IMR-90 (cell line): Measurements from ENCODE around the gene ELFN2. TPM values are rescaled to one million over a fixed set of nuclear protein-coding genes. Genes with fewer than 3 reads are reported as not detected.
A peak's percentile ranks its signal among the peaks of the same experiment; 100 is the strongest.

Source experiments
- ATAC-seq: fragments of 200-7000 bp; cut with Tn5 transposase; 2 replicates; pipeline ENCODE4 v1.9.1; 2020; ENCODE audit warnings: low read depth, mild to moderate bottlenecking, moderate library complexity
- BruUV-seq: library from RNA; stranded (reverse); fragments of 400-500 nt; replicated peaks from 2 replicates; lab custom pipeline; 2021; lab: Mats Ljungman, UMichigan
- CTCF ChIA-PET: fragments of 300-600 bp; formaldehyde crosslinking; extraction: SDS; loops from one replicate; lab custom pipeline; 2021; ENCODE audit warnings: antibody characterized with exemption; lab: Yijun Ruan, JAX
- POLR2A ChIA-PET: fragments of 300-600 bp; sonication (Branson Sonifier 250); formaldehyde crosslinking; loops from one replicate; lab custom pipeline; 2022; ENCODE audit warnings: antibody characterized with exemption; ENCODE audit not compliant: unreplicated experiment; lab: Charles Lee
- DNase-seq: peaks from one replicate; pipeline ENCODE4 v3.0.0; 2013
- H2AFZ ChIP-seq: replicated peaks from 2 replicates; pipeline ENCODE3; 2013; ENCODE audit warnings: low read length, mild to moderate bottlenecking; ENCODE audit not compliant: poor library complexity
- H2AK5ac ChIP-seq: 2 replicates; pipeline ENCODE4 v1.6.1; 2013; ENCODE audit warnings: low read depth, low read length, inconsistent platforms
- H2AK9ac ChIP-seq: replicated peaks from 2 replicates; pipeline ENCODE3; 2013; ENCODE audit warnings: mild to moderate bottlenecking, low read depth, low read length, moderate library complexity; ENCODE audit not compliant: poor library complexity
- H2BK120ac ChIP-seq: 2 replicates; pipeline ENCODE4 v1.6.1; 2013; ENCODE audit warnings: low read depth, low read length, inconsistent platforms
- H2BK15ac ChIP-seq: 3 replicates; pipeline ENCODE4 v1.6.1; 2013; ENCODE audit warnings: low read depth, low read length, inconsistent platforms
- H2BK20ac ChIP-seq: 2 replicates; pipeline ENCODE4 v1.6.1; 2013; ENCODE audit warnings: low read depth, mild to moderate bottlenecking, inconsistent platforms, low read length, moderate library complexity
- H2BK5ac ChIP-seq: 2 replicates; pipeline ENCODE4 v1.6.1; 2013; ENCODE audit warnings: mild to moderate bottlenecking, low read depth, low read length, inconsistent platforms; ENCODE audit not compliant: poor library complexity, severe bottlenecking
- H3K14ac ChIP-seq: replicated peaks from 2 replicates; pipeline ENCODE4 v1.6.1; 2013; ENCODE audit warnings: low read depth, low read length, inconsistent platforms
- H3K18ac ChIP-seq: 2 replicates; pipeline ENCODE4 v1.6.1; 2013; ENCODE audit warnings: low read depth, low read length, control low read depth
- H3K23ac ChIP-seq: 2 replicates; pipeline ENCODE4 v1.6.1; 2013; ENCODE audit warnings: low read depth, low read length, inconsistent platforms
- H3K27ac ChIP-seq: 2 replicates; pipeline ENCODE4 v1.5.1; 2013; ENCODE audit warnings: mild to moderate bottlenecking, control low read depth, low read length; ENCODE audit not compliant: insufficient read depth
- H3K27me3 ChIP-seq: 2 replicates; pipeline ENCODE4 v1.6.1; 2013; ENCODE audit warnings: low read length; ENCODE audit not compliant: control insufficient read depth, insufficient read depth
- H3K36me3 ChIP-seq: 2 replicates; pipeline ENCODE4 v1.6.1; 2013; ENCODE audit warnings: low read length, mixed read lengths; ENCODE audit not compliant: control insufficient read depth, insufficient read depth
- H3K4ac ChIP-seq: 2 replicates; pipeline ENCODE4 v1.6.1; 2013; ENCODE audit warnings: low read depth, low read length, inconsistent platforms
- H3K4me1 ChIP-seq: 2 replicates; pipeline ENCODE4 v1.6.1; 2013; ENCODE audit warnings: low read length, mixed read lengths; ENCODE audit not compliant: control insufficient read depth, insufficient read depth
- H3K4me2 ChIP-seq: 2 replicates; pipeline ENCODE4 v1.6.1; 2013; ENCODE audit warnings: low read depth, mild to moderate bottlenecking, control low read depth, low read length, moderate library complexity
- H3K4me3 ChIP-seq: 2 replicates; pipeline ENCODE4 v1.5.1; 2013; ENCODE audit warnings: low read depth, mild to moderate bottlenecking, control low read depth, low read length, moderate library complexity; ENCODE audit not compliant: insufficient read depth
- H3K56ac ChIP-seq: 2 replicates; pipeline ENCODE4 v1.6.1; 2013; ENCODE audit warnings: low read length, inconsistent platforms; ENCODE audit not compliant: insufficient read depth; ENCODE audit errors: extremely low read depth
- H3K79me1 ChIP-seq, 2 experiments: 2 replicates each; pipeline ENCODE4 v1.6.1; 2013; ENCODE audit warnings: low read length in 2 of 2, inconsistent platforms in 1 of 2, low read depth in 1 of 2
- H3K9ac ChIP-seq: 2 replicates; pipeline ENCODE4 v1.6.1; 2013; ENCODE audit warnings: low read depth, low read length, control low read depth
- H3K9me1 ChIP-seq: 2 replicates; pipeline ENCODE4 v1.6.1; 2013; ENCODE audit warnings: low read length, inconsistent platforms; ENCODE audit not compliant: insufficient read depth
- H3K9me3 ChIP-seq: 2 replicates; pipeline ENCODE4 v1.6.1; 2013; ENCODE audit warnings: low read length; ENCODE audit not compliant: control insufficient read depth, insufficient read depth
- H4K20me1 ChIP-seq: 2 replicates; pipeline ENCODE4 v1.6.1; 2013; ENCODE audit warnings: low read length, inconsistent platforms; ENCODE audit not compliant: insufficient read depth
- H4K5ac ChIP-seq: 2 replicates; pipeline ENCODE4 v1.6.1; 2013; ENCODE audit warnings: mild to moderate bottlenecking, low read depth, low read length, control low read depth
- H4K8ac ChIP-seq, 2 experiments: 2 replicates each; pipeline ENCODE4 v1.6.1; 2013; ENCODE audit warnings: low read depth in 2 of 2, low read length in 2 of 2, control low read depth in 1 of 2, inconsistent platforms in 1 of 2
- H4K91ac ChIP-seq: 2 replicates; pipeline ENCODE4 v1.6.1; 2013; ENCODE audit warnings: low read depth, low read length, inconsistent platforms; ENCODE audit not compliant: insufficient read depth
- CEBPB ChIP-seq: IDR thresholded peaks from 2 replicates; pipeline ENCODE4 v1.6.1; 2012; ENCODE audit warnings: low read depth, low read length, improper control_type of control experiment
- MAFK ChIP-seq: IDR thresholded peaks from 2 replicates; pipeline ENCODE4 v1.6.1; 2012; ENCODE audit warnings: low read depth, low read length, improper control_type of control experiment
- RAD21 ChIP-seq: IDR thresholded peaks from 2 replicates; pipeline ENCODE4 v1.6.1; 2012; ENCODE audit warnings: low read length, improper control_type of control experiment
- WGBS, 2 experiments: methylation state at CpG; one replicate each; pipeline versions ENCODE4 v1.1.5 to v1.1.7; 2013; ENCODE audit warnings: missing lambda C conversion rate in 2 of 2; ENCODE audit not compliant: insufficient read length in 1 of 2; ENCODE audit errors: extremely low coverage in 2 of 2; 5-methylcytosine and 5-hydroxymethylcytosine counted together
- dilution Hi-C: fragments of 300-500 bp; cut with HindIII; formaldehyde crosslinking; loops from one replicate; pipeline ENCODE4 v1.14.3; 2018; ENCODE audit warnings: low sequenced_read_pairs; ENCODE audit not compliant: unreplicated experiment
- in situ Hi-C: fragments of 300-500 bp; cut with MboI; formaldehyde crosslinking; loops from 3 replicates; pipeline ENCODE4 v1.14.3; 2019; ENCODE audit warnings: low sequenced_read_pairs, inconsistent platforms, mixed read lengths
- intact Hi-C: fragments of 100-400 bp; cut with micrococcal nuclease; formaldehyde crosslinking; loops from 2 replicates; pipeline ENCODE4 v1.10.0; 2022
- polyA plus RNA-seq, 3 experiments: library from polyadenylated mRNA; depleted of rRNA; stranded (reverse); fragments of >200 nt; gene quantifications; 2 replicates each; pipeline ENCODE4 v1.2.3, GENCODE V29; 2012; ENCODE audit warnings: low replicate concordance in 1 of 3
- total RNA-seq: library from RNA; depleted of rRNA; stranded (reverse); fragments of >200 nt; gene quantifications from 2 replicates; pipeline ENCODE4 v1.2.3, GENCODE V29; 2012
- TF ChIP-seq, protein P1 (sequence below): conservative IDR thresholded peaks from 2 replicates; pipeline ENCODE4 v1.5.1; 2012; ENCODE audit warnings: mild to moderate bottlenecking, low read depth, low read length, improper control_type of control experiment

Gene ELFN2
- total and polyA plus RNA-seq, 2 of the 4 experiments (the other 2 are of a cell fraction): 0.72 to 5.0 TPM

DNA sequence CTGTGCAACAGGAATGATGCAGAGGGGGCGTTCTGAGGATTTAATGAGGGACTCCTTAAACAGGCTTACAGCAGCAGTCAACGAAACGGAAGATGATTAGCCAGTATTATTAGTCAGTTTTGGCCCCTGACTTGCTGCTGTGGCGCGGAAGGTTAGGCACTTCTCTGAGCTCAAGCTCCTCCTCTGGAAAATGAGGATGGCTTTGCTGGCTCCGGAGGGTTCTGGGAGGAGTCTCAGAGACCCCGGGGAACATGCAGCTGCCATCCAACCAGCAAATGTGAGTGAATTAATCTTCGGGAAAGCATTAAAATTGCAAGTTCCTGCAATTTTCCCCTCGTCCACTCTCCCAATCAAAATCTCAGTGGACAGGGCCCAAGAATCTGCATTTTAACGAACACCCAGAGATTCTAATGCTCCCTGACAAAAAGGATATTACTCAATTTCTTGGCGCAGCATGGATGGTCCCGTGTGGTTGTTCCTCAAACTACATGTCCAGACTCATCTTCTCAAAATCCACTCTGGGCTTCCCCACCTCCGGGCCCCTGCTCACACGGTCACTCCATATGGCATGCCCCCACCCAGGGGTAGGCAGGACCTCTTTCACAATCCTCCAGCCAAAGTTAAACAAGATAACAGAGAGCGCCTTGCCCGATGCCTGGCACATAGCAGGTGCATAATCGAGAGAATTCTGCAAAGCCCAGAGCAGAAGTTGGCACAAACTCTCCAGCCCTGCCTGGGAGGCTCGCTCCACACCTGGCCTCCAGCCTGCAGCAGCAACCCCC lies 6.4 kb downstream of the ELFN2 start:
- Histone ChIP-seq H3K18ac (no peak overlapping the region), H3K4me2 (peak overlapping the region; percentile 83), H3K79me1 (peaks cover 0 to 10% of the 10 kb centered on the region in 2 experiments; a peak in 2 of 4 replicates), H3K14ac (no peak overlapping the region), H2AK9ac (no peak overlapping the region), H3K36me3 (no peaks in the 10 kb centered on the region), H3K4ac (no peak overlapping the region), H2AK5ac (no peak overlapping the region), H3K9me3 (no peaks in the 10 kb centered on the region), H3K9me1 (no peaks in the 10 kb centered on the region), H2BK15ac (no peak overlapping the region), H2BK5ac (no peak overlapping the region), H4K20me1 (peaks cover 43% of the 10 kb centered on the region), H4K91ac (no peak overlapping the region), H2AFZ (peak overlapping the region; percentile 64), H3K27me3 (peaks cover 2% of the 10 kb centered on the region; the same call in 1 of the 2 replicates), H4K5ac (no peak overlapping the region), H3K56ac (no peak overlapping the region), H3K4me3 (peak overlapping the region; percentile 51; the same call in 1 of the 2 replicates), H2BK20ac (no peak overlapping the region), H3K9ac (no peak overlapping the region), H3K4me1 (peaks cover 8% of the 10 kb centered on the region), H2BK120ac (no peak overlapping the region), H3K23ac (peak overlapping the region; percentile 50; the same call in 1 of the 2 replicates), H4K8ac (0 out of 4 replicates have a peak overlapping the region, but pooled peaks of 1 of the 2 experiments have one; percentile 5), H3K27ac (no peak overlapping the region)
- DNase-seq: peak; percentile 54
- TF ChIP-seq CEBPB (0 out of 2 replicates have a peak, but pooled peaks have one; percentile 24), RAD21 (0 out of 2 replicates have a peak, but pooled peaks have one; percentile 6), MAFK (no peak)
- TF ChIP-seq, protein P1, sequence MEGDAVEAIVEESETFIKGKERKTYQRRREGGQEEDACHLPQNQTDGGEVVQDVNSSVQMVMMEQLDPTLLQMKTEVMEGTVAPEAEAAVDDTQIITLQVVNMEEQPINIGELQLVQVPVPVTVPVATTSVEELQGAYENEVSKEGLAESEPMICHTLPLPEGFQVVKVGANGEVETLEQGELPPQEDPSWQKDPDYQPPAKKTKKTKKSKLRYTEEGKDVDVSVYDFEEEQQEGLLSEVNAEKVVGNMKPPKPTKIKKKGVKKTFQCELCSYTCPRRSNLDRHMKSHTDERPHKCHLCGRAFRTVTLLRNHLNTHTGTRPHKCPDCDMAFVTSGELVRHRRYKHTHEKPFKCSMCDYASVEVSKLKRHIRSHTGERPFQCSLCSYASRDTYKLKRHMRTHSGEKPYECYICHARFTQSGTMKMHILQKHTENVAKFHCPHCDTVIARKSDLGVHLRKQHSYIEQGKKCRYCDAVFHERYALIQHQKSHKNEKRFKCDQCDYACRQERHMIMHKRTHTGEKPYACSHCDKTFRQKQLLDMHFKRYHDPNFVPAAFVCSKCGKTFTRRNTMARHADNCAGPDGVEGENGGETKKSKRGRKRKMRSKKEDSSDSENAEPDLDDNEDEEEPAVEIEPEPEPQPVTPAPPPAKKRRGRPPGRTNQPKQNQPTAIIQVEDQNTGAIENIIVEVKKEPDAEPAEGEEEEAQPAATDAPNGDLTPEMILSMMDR: no peak
- CTCF ChIA-PET: no interaction called here
- dilution Hi-C loops: no loop called here
- POLR2A ChIA-PET: no interaction called here
- in situ Hi-C loops: no loop called here
- 61% methylated on average over 8 of the region's 18 CpGs; no CpG with 5 or more reads in 1 of the 2 experiments for WGBS, 2 experiments
- intact Hi-C loops: no loop called here
- peak; percentile 18 for ATAC-seq
- BruUV-seq: no TSS peak
